G401.6 (cell line): Measurements from ENCODE around the gene RNF222.

Experiments used
- FAIRE-seq: peaks from 2 replicates; lab custom pipeline; 2012; peaks lifted over from hg19 to GRCh38; lab: Jason Lieb, UNC

The RNF222 gene

GRCh38 chr17:8341456-8341855 lies 56.2 kb downstream of the RNF222 start:
- peak; percentile 85 for FAIRE-seq
